HG02798 (cell line): Measurements from ENCODE around the gene MXRA7.
"Not testable (repeated sequence)": the region's sequence is repeated elsewhere in the genome, so short reads cannot be mapped to it uniquely, and the experiment has no call there.

Experiments used
- ATAC-seq: cut with Tn5 transposase; IDR thresholded peaks from one replicate; pipeline ENCODE4 v1.9.1; 2021; ENCODE audit warnings: mild to moderate bottlenecking; ENCODE audit not compliant: unreplicated experiment, poor library complexity

Gene MXRA7

DNA sequence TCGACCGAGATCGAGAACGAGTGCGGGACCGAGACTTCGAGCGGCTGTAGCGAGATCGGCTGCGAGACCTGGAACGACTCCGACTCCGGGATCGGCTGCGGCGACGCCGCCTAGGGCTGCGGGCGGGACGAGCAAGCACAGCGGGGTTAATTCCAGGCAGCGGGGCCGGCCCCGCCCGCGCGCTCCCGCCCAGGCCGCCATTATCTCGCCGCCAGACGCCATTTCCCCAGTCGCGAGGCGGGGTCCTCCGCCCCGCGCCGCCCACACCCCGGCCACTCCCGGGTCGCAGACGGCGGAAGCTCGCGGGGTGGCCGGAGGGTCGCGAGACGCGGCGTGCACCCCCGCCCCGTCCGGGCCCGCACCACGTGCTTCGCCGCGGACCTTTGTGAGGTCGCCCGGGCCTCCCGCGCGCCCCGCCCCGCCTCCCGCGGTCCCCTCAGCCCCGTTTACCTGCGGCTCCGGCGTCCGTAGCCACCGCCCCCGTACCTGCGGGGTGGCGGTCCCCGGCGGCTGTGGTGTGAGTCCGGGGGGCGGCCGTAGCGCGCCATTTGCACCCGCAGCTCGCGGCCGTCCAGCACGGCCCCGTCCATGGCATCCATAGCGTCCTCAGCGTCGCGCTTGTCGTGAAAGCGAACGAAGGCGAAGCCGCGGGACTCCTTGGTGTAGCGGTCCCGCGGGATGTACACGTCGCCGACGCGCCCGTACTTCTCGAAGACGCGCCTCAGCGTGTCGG, 25.8 kb upstream of the MXRA7 start:
- ATAC-seq, result peak; percentile 20

DNA sequence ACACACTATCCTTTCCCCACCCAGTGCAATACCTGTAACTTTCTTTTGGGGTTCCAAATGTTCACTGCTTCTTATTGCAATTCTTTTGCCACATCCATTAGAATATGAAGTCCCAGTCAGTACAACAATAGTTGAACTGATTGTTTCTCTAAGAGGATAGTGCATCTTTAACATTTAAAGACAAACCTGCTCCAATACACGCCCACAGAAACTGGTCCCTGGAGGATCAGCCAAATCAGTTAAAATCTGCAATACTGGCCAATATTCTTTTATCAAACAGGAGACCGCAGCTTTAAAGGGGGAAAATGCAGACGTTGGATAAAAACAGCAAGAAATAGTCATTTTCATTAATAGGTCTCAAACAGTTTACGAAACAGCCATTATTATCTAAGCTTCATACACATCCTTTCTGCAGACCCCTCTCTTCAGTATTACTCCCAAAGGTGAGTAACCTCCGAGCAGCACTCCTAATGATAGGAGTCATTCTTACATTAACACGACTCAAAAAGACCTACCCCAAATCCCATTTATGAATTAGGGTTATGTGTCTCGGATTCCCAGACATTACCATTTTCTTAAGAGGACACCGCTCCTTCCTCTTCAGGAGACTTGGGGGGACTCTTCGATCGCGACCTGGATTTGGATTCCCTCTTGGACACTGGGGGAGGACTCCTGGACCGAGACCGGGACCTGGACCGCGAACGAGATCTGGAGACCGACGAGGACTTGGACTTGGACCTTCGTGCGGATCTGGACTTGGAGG, 25.0 kb upstream of the MXRA7 start:
- no peak for ATAC-seq

DNA sequence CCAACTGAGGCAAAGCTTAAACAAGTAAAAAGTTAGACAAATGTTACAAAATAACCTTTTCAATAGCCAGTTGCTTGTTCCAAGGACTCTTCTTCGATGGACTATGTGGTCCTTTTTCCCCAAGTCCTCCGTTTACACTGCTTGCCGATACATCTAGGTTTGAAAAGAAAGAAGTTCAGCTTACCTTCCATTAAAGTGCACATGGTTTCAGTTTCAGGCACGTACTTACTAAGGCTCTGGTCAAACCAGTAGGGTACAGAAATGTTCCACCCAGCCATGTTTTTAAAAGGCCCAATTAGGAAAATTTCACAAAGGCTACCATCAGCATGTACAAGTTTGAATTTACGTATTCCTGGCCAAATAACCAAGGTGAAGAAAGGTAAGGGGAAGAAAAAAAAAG, 24.2 kb upstream of the MXRA7 start:
- ATAC-seq, result no peak

DNA sequence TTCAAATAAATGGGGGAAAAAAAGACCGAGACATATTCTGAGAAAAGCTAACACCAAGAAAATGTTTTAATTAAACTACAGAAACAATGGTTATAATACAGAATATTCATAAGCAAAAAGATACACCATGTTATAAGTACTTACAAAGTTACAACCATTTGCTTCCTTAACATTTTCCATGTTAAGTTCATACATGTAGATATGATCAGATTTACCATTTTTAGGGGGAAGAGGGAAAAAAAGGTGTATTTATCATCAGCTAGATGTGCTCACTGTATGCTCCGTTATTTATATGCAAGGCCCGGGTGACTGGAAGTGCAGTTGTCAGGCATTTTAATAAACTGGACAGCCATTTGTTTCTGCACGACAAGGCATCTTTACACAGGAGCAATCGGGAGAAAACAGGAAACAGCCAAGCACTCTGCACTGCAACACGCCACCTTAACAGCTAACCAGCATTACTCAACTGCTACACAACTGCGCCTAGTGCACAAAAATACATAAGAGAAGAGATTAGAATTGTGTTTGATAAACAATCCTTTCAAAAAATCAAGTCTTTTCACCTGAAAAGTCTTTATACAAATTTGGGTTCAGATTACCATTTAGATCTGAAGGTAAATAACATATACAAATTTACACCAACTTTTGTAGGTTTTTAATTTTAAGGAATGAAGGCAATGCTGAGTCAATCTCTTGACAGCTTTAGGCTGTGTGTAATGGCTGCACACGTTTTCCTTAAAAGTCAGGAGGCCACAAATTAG, 23.5 kb upstream of the MXRA7 start:
- ATAC-seq, result no peak

DNA sequence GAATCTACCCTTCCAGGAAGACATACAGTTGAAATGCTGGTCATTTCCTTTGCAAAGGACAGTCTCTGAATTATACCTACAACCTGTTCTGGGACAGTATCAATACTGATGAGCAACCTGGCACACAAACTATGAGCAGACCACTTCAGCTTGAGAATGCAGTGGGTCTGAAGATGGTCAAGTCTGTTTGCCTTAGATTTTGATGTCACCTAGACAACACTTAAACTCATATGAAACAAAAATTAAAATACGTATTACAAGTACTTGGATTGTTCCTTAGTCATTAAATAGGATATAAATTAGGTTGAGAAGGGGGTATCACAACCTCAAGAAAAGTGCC, 22.8 kb upstream of the MXRA7 start:
- ATAC-seq, result no peak

DNA sequence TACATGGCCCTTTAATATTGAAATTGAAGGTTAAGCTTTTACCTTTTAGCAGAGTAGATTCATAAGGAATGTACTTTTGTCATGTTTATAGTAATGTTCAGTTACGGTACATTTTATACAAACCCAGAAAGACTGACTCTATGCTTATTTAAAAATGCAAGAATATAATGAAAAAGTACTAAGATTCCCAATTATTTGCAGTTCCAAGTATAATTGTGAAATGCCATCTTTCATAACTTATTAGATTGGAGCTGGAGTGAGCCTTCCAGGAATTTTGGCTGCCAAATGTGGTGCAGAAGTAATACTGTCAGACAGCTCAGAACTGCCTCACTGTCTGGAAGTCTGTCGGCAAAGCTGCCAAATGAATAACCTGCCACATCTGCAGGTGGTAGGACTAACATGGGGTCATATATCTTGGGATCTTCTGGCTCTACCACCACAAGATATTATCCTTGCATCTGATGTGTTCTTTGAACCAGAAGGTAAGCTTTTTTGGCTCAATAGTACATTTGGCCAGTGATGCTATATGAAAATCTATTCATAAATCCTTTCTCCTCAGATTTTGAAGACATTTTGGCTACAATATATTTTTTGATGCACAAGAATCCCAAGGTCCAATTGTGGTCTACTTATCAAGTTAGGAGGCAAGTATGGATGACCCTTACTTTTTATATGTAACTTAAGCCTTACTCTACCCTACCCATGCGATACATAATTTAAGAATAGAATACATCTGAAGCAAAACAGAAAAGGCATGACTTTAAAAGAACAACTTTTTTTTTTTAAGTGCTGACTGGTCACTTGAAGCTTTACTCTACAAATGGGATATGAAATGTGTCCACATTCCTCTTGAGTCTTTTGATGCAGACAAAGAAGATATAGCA, 22.2 kb upstream of the MXRA7 start:
- no peak for ATAC-seq

DNA sequence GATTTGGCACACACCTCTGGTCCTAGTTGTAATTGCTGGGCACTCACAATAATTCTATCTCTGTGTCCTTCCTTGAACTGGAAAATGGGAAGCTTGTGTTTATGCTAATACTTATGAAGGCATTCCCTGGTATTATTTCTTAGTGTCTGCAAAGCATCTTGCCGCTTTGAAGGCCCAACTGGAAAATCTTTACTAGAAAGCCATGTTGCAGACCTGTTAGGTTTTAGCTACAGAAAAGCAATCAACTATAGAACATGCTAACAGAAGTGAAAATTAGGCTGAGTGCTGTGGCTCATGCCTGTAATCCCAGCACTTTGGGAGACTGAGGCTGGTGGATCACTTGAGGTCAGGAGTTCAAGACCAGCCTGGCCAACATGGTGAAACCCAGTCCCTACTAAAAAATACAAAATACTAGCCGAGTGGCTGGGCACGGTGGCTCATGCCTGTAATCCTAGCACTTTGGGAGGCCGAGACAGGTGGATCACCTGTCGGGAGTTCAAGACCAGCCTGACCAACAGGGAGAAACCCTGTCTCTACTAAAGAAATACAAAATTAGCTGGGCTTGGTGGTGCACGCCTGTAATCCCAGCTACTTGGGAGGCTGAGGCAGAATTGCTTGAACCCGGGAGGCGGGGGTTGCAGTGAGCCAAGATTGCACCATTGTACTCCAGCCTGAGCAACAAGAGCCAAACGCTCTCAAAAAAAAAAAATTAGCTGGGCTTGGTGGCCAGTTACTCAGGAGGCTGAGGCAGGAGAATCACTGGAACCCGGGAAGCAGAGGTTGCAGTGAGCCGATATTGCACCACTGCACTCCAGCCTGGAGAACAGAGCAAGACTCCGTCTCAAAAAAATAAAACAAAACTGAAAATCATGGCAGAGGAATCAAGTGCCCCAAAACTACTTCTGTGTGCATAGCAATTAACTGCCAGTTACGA, 21.3 kb upstream of the MXRA7 start:
- not testable (repeated sequence) for ATAC-seq

DNA sequence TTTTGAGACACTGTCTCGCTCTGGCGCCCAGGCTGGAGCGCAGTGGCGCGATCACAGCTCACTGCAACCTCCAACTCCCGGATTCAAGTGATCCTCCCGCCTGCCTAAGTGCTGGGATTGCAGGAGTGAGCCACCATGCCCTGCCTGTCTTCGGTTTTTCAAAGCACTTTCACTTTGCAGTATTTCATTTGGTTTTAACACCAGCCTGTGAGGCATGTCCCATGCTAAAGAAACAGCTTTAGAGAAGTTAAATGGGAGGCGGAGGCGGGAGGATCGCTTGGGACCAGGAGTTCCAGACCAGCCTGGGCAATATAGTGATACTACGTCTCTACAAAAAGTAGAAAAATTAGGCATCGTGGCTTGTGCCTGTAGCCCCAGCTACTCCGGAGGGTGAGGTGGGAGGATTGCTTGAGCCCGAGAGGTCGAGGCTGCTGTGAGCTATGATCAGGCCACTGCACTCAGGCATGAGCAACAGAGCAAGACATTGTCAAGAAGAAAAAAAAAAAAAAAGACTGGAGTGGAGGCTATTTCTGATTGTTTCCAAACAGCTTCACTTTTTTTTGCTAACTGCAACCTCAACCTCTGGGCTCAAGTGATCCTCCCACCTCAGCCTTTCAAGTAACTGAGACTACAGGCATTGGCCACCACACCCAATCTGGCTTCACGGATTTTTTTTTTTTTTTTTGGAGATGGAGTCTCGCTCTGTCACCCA, 17.1 kb upstream of the MXRA7 start:
- ATAC-seq, result no peak

DNA sequence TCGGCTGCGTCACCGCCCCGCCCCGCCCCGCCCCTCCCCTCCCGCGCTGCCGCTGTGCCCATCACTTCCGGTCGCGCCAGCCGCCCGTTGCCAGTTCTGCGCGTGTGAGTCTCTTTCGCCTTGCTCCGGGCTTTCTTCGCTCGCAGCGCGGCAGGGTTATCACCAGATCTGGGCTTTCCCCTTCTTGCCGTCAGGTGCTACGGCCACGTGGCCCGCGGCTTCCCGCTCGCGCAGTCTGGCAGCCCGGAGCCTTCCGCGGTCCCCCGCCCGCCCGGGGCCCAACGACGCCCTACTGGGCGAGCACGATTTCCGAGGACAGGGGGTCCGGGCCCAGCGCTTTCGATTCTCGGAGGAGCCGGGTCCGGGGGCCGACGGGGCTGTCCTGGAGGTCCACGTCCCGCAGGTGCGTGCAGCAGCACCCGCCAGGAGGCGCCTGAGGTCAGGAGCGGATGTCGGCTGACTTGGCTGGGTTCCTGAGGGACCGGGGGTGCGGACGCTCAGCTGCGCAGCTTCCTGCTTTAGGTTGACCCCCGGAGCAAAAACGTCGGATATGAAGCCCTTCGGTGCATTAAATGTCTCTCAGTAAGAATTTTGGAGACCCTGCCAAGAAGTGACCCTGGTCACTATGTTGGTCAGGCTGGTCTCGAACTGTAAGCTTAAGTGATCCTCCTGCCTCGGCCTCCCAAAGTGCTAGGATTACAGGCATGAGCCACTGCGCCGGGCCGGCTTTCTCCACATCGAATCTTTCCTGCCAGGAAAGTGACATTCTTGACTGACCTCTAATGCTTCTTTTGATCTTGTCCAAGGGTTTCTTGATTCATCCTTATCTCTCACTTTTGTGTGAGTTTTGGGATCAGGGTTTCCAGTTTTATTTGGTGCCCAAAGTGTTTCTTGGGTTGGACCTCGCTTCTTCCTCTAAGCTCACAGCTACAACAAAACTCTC, 16.3 kb upstream of the MXRA7 start, which contains the start of gene METTL23:
METTL23 (plus strand) TSS at position 64 of the 943 bp plus-strand sequence. CDS start 2,872 bp downstream, outside the sequence.
- ATAC-seq, result peak; percentile 41

DNA sequence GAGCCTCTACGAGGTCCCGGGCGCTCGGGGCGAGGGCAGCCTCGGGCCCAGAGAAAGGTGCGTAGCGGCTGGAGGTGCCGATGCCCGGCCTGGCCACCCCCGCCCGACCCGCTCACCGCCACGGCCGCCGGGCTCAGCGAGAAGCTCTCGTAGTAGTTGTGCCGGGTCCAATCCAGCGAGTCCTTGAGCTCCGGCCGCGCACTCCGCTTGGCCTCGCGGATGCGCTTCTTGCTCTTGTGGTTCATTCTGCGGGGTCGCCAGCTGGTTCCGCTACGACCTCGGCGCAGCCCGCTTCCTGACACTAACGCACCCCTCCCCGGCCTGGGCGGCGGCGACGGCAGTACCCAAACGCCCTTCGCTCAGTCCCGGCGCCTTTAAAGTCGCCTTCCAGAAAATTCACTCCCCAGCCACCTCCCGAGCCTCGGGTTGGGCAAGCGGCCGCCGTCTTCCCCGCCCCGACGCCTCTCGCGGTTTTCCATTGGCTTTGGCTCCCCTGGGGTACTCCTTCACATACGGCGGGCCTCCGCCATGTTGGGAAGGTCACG, 15.5 kb upstream of the MXRA7 start, which contains the start of gene JMJD6:
JMJD6 (minus strand) TSS at position 376 of the 545 bp plus-strand sequence; CDS start at position 245, 131 bp downstream.
- ATAC-seq, result peak; percentile 85

DNA sequence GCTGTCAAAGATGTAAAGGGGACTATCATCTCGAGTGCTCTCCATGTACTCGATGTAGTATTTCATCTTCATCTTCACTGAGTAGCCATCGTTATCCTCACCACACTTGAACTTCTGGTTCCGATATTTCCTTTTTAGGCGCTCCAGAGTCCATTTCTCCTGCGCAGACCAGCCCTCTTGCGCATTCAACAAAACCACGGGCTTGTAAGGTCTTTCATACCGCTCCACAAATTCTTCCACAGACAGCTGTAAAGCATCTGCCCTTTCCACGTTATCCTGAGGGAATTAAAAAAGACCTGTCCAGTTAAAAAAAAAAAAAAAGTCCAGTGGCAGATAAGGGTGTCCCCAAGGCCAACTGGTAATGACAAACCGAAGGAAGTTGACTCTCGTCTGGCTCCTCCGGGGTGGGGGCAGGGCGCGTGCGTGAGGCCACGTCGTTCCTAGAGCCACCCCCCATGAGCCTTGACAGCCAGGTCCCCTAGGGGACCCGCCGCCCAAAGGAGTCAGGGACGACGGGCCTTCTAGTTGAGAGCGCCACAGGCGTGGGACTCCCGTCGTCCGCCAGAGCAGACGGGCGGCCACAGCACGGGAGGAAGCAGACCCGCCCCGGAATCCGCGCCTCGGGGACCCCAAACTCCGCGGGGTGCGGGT, 14.9 kb upstream of the MXRA7 start:
- ATAC-seq, result peak; percentile 22

DNA sequence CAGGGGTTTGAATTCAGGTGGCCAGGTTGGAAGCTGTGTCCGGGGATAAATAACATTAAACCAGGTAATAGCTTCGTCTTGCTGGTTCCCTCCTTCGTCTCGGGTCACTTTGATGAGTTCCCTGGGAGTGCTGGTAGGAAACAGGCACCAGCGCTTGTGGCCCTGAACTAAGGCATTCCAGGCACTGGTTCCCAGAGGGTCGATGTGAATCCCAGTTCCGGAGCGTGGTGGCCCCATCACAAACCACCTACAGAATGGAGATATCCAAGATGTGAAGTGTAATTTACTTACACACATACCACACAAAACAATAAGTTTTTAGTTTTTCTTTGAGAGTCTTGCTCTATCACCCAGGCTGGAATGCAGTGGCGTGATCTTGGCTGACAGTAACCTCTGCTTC, 13.0 kb upstream of the MXRA7 start:
- no peak for ATAC-seq

DNA sequence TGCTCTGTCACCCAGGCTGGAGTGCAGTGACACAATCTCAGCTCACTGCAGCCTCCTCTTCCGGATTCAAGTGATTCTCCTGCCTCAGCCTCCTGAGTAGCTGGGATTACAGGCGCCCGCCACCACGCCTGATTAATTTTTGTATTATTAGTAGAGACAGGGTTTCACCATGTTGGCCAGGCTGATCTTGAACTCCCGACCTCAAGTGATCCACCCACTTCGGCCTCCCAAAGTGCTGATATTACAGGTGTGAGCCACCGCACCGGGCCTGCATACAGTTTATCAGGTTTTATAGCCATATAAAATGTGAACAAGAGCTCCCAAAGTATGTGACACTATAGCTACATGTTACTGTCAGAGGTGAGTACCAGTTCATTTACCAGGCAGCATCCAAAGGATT, 12.2 kb upstream of the MXRA7 start:
- not testable (repeated sequence) for ATAC-seq

DNA sequence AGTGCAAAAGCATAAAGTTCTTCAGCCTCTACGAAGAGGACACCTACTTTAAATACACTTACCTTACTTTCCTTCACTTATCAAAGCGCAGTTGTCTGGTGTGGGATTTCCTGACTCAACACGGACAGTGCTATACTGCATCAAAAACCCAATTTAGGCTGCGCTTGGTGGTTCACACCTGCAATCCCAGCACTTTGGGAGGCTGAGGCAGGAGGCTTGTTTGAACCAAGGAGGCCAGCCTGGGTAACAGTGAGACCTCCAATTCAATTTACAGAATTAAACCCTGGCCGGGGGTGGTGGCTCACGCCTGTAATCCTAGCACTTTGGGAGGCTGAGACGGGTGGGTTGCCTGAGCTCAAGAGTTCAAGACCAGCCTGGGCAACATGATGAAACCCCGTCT, 11.5 kb upstream of the MXRA7 start:
- ATAC-seq, result no peak

DNA sequence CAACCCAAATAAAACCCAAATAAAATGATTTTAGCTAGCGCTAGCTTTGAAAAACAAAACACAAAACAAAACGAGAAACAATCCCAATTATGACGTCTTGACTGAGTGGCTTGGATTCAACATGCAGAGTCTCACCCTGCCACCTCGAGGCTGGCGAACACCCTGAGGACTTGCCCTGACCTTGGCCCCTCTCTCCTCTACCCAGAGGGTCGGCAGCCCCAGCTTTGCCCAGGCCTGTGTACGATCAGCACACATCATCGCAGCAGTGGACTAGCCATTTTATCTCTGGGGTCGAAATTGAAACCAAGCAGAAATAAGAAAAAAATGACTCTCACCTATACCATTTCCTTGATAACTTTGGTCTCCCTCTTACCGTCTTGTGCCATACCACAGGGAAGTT, 10.7 kb upstream of the MXRA7 start:
- no peak for ATAC-seq

DNA sequence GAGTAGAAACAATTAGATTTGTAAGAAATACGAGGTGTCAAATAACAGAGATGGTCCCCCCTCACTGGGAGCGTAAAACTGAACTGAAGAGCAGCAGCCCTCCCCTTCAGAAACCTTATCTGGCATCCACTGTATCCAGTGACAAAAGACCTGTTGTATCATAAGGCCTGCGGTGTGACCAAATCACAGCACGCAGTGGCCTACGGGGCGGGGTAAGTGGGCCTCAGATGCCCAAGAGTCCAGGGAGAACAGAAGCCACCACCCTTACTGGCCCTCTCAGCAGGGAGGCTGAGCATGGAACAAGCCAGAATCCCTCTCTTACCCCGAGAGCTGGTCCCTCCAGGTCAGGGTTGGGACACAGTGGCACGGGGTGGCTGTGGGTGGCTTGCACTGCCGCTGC, 10.2 kb upstream of the MXRA7 start:
- no peak for ATAC-seq

DNA sequence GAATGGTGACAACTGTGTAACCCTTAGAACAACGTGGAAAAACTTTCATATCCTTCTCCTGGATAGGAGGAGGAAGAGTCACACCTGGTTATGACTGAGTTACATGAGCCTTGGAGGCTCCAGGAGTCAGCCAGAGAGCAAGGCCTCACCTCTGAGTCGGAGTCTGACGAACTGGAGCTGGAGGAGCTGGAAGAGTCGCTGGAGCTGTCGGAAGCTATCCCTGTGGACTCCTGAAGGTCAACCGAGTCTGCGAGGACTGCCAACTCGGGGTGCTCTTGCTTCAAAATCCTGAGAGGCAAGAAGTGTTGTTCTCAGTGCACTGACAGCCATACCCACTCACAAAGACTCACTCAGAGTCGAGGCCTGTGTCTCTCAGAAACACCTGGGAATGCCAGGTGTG, 9.4 kb upstream of the MXRA7 start:
- ATAC-seq, result no peak
